HEK293 (cell line): ENCODE measurements around the gene KIRREL3.

Experiments
- CTCF ChIA-PET: fragments of 350-600 bp; formaldehyde crosslinking; extraction: SDS; loops from one replicate; lab custom pipeline; 2021; ENCODE audit warnings: antibody characterized with exemption; lab: Yijun Ruan, JAX
- POLR2A ChIA-PET: fragments of 300-600 bp; formaldehyde crosslinking; extraction: SDS; loops from one replicate; lab custom pipeline; 2020; ENCODE audit warnings: antibody characterized with exemption, inconsistent platforms; lab: Yijun Ruan, JAX
- H3K27ac ChIP-seq: fragments of 200-500 bp; sonication (Bioruptor generic); 2 replicates; pipeline ENCODE4 v1.5.1; 2014; ENCODE audit warnings: low read depth, low read length, control low read depth, inconsistent platforms; ENCODE audit errors: extremely low read depth
- H3K36me3 ChIP-seq, 2 experiments: fragments of 200-500 bp in 1 of 2; sonication (Bioruptor generic) in 1 of 2; 1 replicate in 1 of 2; 2 replicates in 1 of 2; pipeline ENCODE4 v1.5.1; 2014 to 2017; ENCODE audit warnings: inconsistent platforms in 2 of 2, low read length in 2 of 2; ENCODE audit not compliant: control insufficient read depth in 2 of 2, insufficient read depth in 1 of 2
- H3K4me1 ChIP-seq: fragments of 200-500 bp; sonication (Bioruptor generic); 2 replicates; pipeline ENCODE4 v1.5.1; 2014; ENCODE audit warnings: mild to moderate bottlenecking, low read length, inconsistent platforms; ENCODE audit not compliant: control insufficient read depth, insufficient read depth
- H3K4me3 ChIP-seq: 2 replicates; pipeline ENCODE4 v1.5.1; 2011; ENCODE audit warnings: low read depth, mild to moderate bottlenecking, control low read depth, low read length, moderate library complexity
- H3K9me3 ChIP-seq: fragments of 200-500 bp; sonication (Bioruptor generic); 2 replicates; pipeline ENCODE4 v1.5.1; 2014; ENCODE audit warnings: low read depth, low read length, inconsistent platforms; ENCODE audit not compliant: control insufficient read depth, insufficient read depth
- BCL11A ChIP-seq: fragments of 450-650 bp; formaldehyde crosslinking; IDR thresholded peaks from 2 replicates; pipeline ENCODE4 v1.5.1; 2016; ENCODE audit warnings: low read depth, missing biosample characterization, missing genetic modification characterization
- BCL11B ChIP-seq: fragments of 450-650 bp; formaldehyde crosslinking; IDR thresholded peaks from 2 replicates; pipeline ENCODE4 v1.5.1; 2016; ENCODE audit warnings: low read depth, missing biosample characterization, missing genetic modification characterization
- HOXC10 ChIP-seq: sonication (generic); formaldehyde crosslinking; IDR thresholded peaks from 2 replicates; pipeline ENCODE4 v1.8.1; 2023; ENCODE audit warnings: mild to moderate bottlenecking, missing genetic modification reagents
- KLF1 ChIP-seq: fragments of 450-650 bp; formaldehyde crosslinking; IDR thresholded peaks from 2 replicates; pipeline ENCODE4 v1.5.1; 2016; ENCODE audit warnings: missing biosample characterization, missing genetic modification characterization
- MZF1 ChIP-seq: fragments of 450-650 bp; formaldehyde crosslinking; IDR thresholded peaks from 2 replicates; pipeline ENCODE4 v1.5.1; 2017; ENCODE audit warnings: missing biosample characterization, missing genetic modification characterization, borderline replicate concordance
- SETDB1 ChIP-seq: IDR thresholded peaks from one replicate; pipeline ENCODE4 v1.6.1; 2017; ENCODE audit warnings: mild to moderate bottlenecking, low read length, moderate library complexity, mixed read lengths; ENCODE audit not compliant: insufficient read length
- SP3 ChIP-seq: fragments of 450-650 bp; formaldehyde crosslinking; IDR thresholded peaks from 2 replicates; pipeline ENCODE4 v1.5.1; 2016; ENCODE audit warnings: missing biosample characterization, missing genetic modification characterization
- TRIM28 ChIP-seq: IDR thresholded peaks from 2 replicates; pipeline ENCODE4 v1.6.1; 2011; ENCODE audit warnings: low read length, control low read depth, borderline replicate concordance
- ZBTB20 ChIP-seq: fragments of 450-650 bp; formaldehyde crosslinking; IDR thresholded peaks from 2 replicates; pipeline ENCODE4 v1.5.1; 2016; ENCODE audit warnings: missing biosample characterization, missing genetic modification characterization
- ZFP3 ChIP-seq: fragments of 450-650 bp; formaldehyde crosslinking; IDR thresholded peaks from 2 replicates; pipeline ENCODE4 v1.5.1; 2016; ENCODE audit warnings: low read depth, missing biosample characterization, missing genetic modification characterization
- ZNF146 ChIP-seq: fragments of 450-650 bp; formaldehyde crosslinking; IDR thresholded peaks from 2 replicates; pipeline ENCODE4 v1.5.1; 2016; ENCODE audit warnings: missing biosample characterization, missing genetic modification characterization
- ZNF155 ChIP-seq: fragments of 450-650 bp; formaldehyde crosslinking; IDR thresholded peaks from 2 replicates; pipeline ENCODE4 v1.5.1; 2016; ENCODE audit warnings: missing biosample characterization, missing genetic modification characterization
- ZNF16 ChIP-seq: fragments of 450-650 bp; formaldehyde crosslinking; IDR thresholded peaks from 2 replicates; pipeline ENCODE4 v1.5.1; 2016; ENCODE audit warnings: low read depth, missing biosample characterization, missing genetic modification characterization
- ZNF202 ChIP-seq: fragments of 450-650 bp; formaldehyde crosslinking; IDR thresholded peaks from 2 replicates; pipeline ENCODE4 v1.5.1; 2016; ENCODE audit warnings: missing biosample characterization, missing genetic modification characterization, borderline replicate concordance
- ZNF223 ChIP-seq: fragments of 450-650 bp; formaldehyde crosslinking; IDR thresholded peaks from 2 replicates; pipeline ENCODE4 v1.5.1; 2016; ENCODE audit warnings: missing biosample characterization, missing genetic modification characterization
- ZNF248 ChIP-seq: fragments of 450-650 bp; formaldehyde crosslinking; IDR thresholded peaks from 2 replicates; pipeline ENCODE4 v1.5.1; 2017; ENCODE audit warnings: missing biosample characterization, missing genetic modification characterization
- ZNF404 ChIP-seq: fragments of 450-650 bp; formaldehyde crosslinking; IDR thresholded peaks from 2 replicates; pipeline ENCODE4 v1.5.1; 2017; ENCODE audit warnings: missing biosample characterization, missing genetic modification characterization
- ZNF555 ChIP-seq: fragments of 450-650 bp; formaldehyde crosslinking; conservative IDR thresholded peaks from 2 replicates; pipeline ENCODE4 v1.5.1; 2017; ENCODE audit warnings: missing biosample characterization, mild to moderate bottlenecking, missing genetic modification characterization, inconsistent platforms
- ZNF76 ChIP-seq: fragments of 450-650 bp; formaldehyde crosslinking; IDR thresholded peaks from 2 replicates; pipeline ENCODE4; 2016; ENCODE audit warnings: low read depth, missing biosample characterization, missing genetic modification characterization, borderline replicate concordance
- ZNF777 ChIP-seq: fragments of 450-650 bp; formaldehyde crosslinking; IDR thresholded peaks from 2 replicates; pipeline ENCODE4 v1.5.1; 2017; ENCODE audit warnings: missing biosample characterization, missing genetic modification characterization, borderline replicate concordance
- ZNF837 ChIP-seq: fragments of 450-650 bp; formaldehyde crosslinking; IDR thresholded peaks from 2 replicates; pipeline ENCODE4 v1.5.1; 2016; ENCODE audit warnings: missing biosample characterization, missing genetic modification characterization
- ZXDB ChIP-seq: fragments of 450-650 bp; formaldehyde crosslinking; IDR thresholded peaks from 2 replicates; pipeline ENCODE4 v1.5.1; 2016; ENCODE audit warnings: missing biosample characterization, missing genetic modification characterization
- TF ChIP-seq, protein P1 (sequence below): fragments of 450-650 bp; formaldehyde crosslinking; IDR thresholded peaks from 2 replicates; pipeline ENCODE4 v1.5.0; 2017; ENCODE audit warnings: missing biosample characterization, missing genetic modification characterization, borderline replicate concordance
- TF ChIP-seq, protein P2 (sequence below): fragments of 450-650 bp; formaldehyde crosslinking; IDR thresholded peaks from 2 replicates; pipeline ENCODE4 v1.5.1; 2016; ENCODE audit warnings: missing biosample characterization, missing genetic modification characterization, borderline replicate concordance
- TF ChIP-seq, protein P3 (sequence below): fragments of 450-650 bp; formaldehyde crosslinking; IDR thresholded peaks from 2 replicates; pipeline ENCODE4 v1.5.1; 2016; ENCODE audit warnings: missing biosample characterization, missing genetic modification characterization
- TF ChIP-seq, protein P4 (sequence below): fragments of 450-650 bp; formaldehyde crosslinking; IDR thresholded peaks from 2 replicates; pipeline ENCODE4 v1.5.1; 2016; ENCODE audit warnings: missing biosample characterization, missing genetic modification characterization
- TF ChIP-seq, protein P5 (sequence below): fragments of 450-650 bp; formaldehyde crosslinking; IDR thresholded peaks from 2 replicates; pipeline ENCODE4 v1.5.1; 2017; ENCODE audit warnings: missing biosample characterization, missing genetic modification characterization

The KIRREL3 gene

DNA sequence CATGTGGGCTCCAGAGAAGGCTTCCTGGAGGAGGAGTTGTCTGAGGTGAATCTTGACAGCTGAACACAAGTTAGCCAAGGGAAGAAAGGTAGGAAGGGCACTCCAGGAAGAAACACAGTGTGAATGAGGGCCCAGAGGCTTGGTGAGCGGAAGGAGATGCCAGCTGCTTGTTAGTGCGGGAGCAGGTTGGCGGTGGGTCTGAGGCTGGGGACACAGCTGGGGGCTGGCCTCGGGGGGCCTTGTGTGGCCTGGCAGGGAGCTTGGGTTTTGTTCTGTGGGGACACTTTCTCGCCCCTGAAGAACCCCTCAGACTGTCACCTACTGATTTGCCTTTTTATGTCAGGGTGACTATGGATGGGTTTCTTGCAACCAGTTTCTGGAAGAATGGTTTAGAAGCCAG is 485.1 kb downstream of the KIRREL3 start:
- ChIA-PET POLR2A (no interaction called here), CTCF (no interaction called here)
- Histone ChIP-seq H3K4me1 (no peaks in the 10 kb centered on the region), H3K27ac (no peak overlapping the region), H3K9me3 (no peaks in the 10 kb centered on the region), H3K36me3 (no peaks in the 10 kb centered on the region), H3K4me3 (no peak overlapping the region)
- TF ChIP-seq ZNF76 (no peak), ZNF16 (tag by site-specific recombination) (no peak), ZNF146 (tag by site-specific recombination) (no peak), ZFP3 (no peak), ZNF777 (no peak), TRIM28 (no peak), ZXDB (tag by site-specific recombination) (no peak), ZNF837 (tag by site-specific recombination) (no peak), ZNF555 (tag by site-specific recombination) (no peak), BCL11A (tag by site-specific recombination) (no peak), ZNF223 (tag by site-specific recombination) (no peak), ZNF155 (tag by site-specific recombination) (no peak), ZNF404 (tag by site-specific recombination) (no peak)
- TF ChIP-seq, protein P1, sequence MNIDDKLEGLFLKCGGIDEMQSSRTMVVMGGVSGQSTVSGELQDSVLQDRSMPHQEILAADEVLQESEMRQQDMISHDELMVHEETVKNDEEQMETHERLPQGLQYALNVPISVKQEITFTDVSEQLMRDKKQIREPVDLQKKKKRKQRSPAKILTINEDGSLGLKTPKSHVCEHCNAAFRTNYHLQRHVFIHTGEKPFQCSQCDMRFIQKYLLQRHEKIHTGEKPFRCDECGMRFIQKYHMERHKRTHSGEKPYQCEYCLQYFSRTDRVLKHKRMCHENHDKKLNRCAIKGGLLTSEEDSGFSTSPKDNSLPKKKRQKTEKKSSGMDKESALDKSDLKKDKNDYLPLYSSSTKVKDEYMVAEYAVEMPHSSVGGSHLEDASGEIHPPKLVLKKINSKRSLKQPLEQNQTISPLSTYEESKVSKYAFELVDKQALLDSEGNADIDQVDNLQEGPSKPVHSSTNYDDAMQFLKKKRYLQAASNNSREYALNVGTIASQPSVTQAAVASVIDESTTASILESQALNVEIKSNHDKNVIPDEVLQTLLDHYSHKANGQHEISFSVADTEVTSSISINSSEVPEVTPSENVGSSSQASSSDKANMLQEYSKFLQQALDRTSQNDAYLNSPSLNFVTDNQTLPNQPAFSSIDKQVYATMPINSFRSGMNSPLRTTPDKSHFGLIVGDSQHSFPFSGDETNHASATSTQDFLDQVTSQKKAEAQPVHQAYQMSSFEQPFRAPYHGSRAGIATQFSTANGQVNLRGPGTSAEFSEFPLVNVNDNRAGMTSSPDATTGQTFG (tag by site-specific recombination) = no peak
- TF ChIP-seq, protein P2, sequence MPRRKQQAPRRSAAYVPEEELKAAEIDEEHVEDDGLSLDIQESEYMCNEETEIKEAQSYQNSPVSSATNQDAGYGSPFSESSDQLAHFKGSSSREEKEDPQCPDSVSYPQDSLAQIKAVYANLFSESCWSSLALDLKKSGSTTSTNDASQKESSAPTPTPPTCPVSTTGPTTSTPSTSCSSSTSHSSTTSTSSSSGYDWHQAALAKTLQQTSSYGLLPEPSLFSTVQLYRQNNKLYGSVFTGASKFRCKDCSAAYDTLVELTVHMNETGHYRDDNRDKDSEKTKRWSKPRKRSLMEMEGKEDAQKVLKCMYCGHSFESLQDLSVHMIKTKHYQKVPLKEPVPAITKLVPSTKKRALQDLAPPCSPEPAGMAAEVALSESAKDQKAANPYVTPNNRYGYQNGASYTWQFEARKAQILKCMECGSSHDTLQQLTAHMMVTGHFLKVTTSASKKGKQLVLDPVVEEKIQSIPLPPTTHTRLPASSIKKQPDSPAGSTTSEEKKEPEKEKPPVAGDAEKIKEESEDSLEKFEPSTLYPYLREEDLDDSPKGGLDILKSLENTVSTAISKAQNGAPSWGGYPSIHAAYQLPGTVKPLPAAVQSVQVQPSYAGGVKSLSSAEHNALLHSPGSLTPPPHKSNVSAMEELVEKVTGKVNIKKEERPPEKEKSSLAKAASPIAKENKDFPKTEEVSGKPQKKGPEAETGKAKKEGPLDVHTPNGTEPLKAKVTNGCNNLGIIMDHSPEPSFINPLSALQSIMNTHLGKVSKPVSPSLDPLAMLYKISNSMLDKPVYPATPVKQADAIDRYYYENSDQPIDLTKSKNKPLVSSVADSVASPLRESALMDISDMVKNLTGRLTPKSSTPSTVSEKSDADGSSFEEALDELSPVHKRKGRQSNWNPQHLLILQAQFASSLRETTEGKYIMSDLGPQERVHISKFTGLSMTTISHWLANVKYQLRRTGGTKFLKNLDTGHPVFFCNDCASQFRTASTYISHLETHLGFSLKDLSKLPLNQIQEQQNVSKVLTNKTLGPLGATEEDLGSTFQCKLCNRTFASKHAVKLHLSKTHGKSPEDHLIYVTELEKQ (tag by site-specific recombination) = no peak
- TF ChIP-seq, protein P3, sequence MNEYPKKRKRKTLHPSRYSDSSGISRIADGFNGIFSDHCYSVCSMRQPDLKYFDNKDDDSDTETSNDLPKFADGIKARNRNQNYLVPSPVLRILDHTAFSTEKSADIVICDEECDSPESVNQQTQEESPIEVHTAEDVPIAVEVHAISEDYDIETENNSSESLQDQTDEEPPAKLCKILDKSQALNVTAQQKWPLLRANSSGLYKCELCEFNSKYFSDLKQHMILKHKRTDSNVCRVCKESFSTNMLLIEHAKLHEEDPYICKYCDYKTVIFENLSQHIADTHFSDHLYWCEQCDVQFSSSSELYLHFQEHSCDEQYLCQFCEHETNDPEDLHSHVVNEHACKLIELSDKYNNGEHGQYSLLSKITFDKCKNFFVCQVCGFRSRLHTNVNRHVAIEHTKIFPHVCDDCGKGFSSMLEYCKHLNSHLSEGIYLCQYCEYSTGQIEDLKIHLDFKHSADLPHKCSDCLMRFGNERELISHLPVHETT (tag by site-specific recombination) = no peak
- TF ChIP-seq, all 188 proteins: peak for 0

DNA sequence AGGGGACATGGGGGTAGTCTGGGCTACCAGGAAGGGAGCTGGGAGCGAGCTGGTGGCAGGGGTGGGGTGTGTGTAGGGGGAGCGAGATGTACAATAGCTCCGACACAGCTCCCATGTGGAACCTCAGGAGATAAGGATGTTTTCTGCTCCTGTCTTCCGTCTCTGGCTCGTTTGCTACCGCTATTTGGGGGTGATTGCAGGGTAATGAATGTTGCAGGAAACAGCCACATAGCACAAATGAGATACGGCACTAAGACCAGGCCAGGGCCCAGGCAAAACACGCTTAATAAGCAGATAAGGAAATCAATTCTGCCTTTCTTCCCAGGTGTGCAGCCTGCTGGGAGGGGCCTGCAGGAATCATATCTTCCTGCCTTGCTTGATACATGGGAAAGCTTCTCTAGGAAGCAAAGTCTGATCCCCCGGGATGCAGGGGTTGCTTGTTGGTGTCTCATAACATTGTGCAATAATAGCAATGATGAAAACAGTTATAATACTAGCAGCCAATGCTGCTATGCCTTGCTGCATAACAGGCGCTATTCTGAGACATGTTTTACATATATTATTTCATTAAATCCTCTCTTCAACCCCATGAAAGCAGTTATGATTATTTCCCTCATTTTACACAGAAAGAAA is 486.4 kb downstream of the KIRREL3 start:
- H3K9me3 ChIP-seq = no peaks in the 10 kb centered on the region
- ChIA-PET CTCF (interaction anchor here (0.7 kb wide), 1 partner anchor 1612 kb away, joined by 3 read pairs; no protein-coding TSS in a partner anchor), POLR2A (interaction anchor here (0.5 kb wide), 2 partner anchors 29 to 288 kb away, joined by 4 to 7 read pairs; no protein-coding TSS in a partner anchor)
- no peak overlapping the region for H3K27ac ChIP-seq
- no peak overlapping the region for H3K4me3 ChIP-seq
- no peaks in the 10 kb centered on the region for H3K4me1 ChIP-seq
- H3K36me3 ChIP-seq = no peaks in the 10 kb centered on the region
- TF ChIP-seq, protein P4, sequence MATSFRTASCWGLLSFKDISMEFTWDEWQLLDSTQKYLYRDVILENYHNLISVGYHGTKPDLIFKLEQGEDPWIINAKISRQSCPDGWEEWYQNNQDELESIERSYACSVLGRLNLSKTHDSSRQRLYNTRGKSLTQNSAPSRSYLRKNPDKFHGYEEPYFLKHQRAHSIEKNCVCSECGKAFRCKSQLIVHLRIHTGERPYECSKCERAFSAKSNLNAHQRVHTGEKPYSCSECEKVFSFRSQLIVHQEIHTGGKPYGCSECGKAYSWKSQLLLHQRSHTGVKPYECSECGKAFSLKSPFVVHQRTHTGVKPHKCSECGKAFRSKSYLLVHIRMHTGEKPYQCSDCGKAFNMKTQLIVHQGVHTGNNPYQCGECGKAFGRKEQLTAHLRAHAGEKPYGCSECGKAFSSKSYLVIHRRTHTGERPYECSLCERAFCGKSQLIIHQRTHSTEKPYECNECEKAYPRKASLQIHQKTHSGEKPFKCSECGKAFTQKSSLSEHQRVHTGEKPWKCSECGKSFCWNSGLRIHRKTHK = no peak
- no peak for TF ChIP-seq ZNF202
- no peak for TF ChIP-seq SETDB1
- TF ChIP-seq, protein P5, sequence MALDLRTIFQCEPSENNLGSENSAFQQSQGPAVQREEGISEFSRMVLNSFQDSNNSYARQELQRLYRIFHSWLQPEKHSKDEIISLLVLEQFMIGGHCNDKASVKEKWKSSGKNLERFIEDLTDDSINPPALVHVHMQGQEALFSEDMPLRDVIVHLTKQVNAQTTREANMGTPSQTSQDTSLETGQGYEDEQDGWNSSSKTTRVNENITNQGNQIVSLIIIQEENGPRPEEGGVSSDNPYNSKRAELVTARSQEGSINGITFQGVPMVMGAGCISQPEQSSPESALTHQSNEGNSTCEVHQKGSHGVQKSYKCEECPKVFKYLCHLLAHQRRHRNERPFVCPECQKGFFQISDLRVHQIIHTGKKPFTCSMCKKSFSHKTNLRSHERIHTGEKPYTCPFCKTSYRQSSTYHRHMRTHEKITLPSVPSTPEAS (tag by site-specific recombination) = no peak
- TF ChIP-seq ZNF248 (tag by site-specific recombination) = no peak
- no peak for TF ChIP-seq MZF1 (tag by site-specific recombination)
- no peak for TF ChIP-seq SP3 (tag by site-specific recombination)
- no peak for TF ChIP-seq BCL11B
- TF ChIP-seq ZBTB20 (tag by site-specific recombination) = no peak
- no peak for TF ChIP-seq KLF1
- no peak for TF ChIP-seq ZNF837 (tag by site-specific recombination)
- no peak for TF ChIP-seq HOXC10 (CRISPR knock-in tag)
